GM18505 (cell line): Measurements from ENCODE around the gene SCG5.

Experiments
- ATAC-seq: cut with Tn5 transposase; IDR thresholded peaks from one replicate; pipeline ENCODE4 v1.9.1; 2021; ENCODE audit not compliant: unreplicated experiment
- POLR2A ChIP-seq: IDR thresholded peaks from 4 replicates; pipeline ENCODE4 v1.6.1; 2011; ENCODE audit warnings: borderline replicate concordance; ENCODE audit not compliant: insufficient read depth, insufficient read length; ENCODE audit errors: extremely low read depth

The SCG5 gene

GRCh38 chr15:32732574-32733157 is 91.2 kb downstream of the SCG5 start:
- no peak for ATAC-seq

DNA sequence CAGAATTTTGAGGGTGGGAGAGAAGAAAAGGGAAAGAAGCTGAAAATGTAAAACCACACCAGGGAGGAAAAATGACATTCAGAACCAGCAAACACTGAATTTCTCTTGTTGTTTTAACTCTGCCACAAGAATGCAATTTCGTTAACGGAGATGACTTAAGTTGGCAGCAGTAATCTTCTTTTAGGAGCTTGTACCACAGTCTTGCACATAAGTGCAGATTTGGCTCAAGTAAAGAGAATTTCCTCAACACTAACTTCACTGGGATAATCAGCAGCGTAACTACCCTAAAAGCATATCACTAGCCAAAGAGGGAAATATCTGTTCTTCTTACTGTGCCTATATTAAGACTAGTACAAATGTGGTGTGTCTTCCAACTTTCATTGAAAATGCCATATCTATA is 91.8 kb downstream of the SCG5 start:
- no peak for TF ChIP-seq POLR2A
- ATAC-seq = no peak

More at GRCh38 chr15:32732574-32733157, 91.2 kb downstream of the SCG5 start:
- TF ChIP-seq POLR2A = no peak

DNA sequence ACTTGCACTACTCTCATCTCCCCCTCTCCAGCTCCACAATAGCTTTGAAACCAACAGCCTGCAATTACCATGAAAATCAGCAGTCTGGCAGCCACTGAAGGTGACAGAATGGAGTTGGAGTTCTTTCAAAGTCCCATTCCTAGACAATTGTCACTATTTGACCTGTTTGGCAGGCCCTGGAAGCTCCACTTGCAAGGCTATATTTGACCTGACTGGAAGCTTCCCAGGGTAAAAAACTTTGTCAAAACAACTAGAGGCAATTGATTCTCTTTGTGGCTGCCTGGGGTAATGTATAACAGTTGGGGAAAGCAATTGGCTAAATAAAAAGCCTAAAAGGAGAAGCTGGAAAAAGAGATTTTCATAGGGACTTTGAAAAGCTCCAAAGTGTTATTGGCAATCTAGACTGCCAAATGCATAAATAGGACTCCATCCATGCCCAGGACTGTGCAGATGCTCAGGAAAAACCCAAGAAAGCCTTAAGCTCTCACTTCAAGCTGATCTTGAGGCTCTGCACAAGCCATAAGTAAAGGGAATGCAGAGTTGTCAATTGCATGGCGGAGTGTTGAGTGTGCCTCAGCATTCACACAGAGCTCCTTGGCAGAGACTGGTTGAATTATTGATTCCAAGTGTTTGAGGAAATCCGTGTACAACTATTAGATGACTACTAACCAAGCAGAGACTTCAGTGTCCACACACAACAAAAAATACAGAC is 94.6 kb downstream of the SCG5 start:
- no peak for ATAC-seq
- TF ChIP-seq POLR2A = no peak

DNA sequence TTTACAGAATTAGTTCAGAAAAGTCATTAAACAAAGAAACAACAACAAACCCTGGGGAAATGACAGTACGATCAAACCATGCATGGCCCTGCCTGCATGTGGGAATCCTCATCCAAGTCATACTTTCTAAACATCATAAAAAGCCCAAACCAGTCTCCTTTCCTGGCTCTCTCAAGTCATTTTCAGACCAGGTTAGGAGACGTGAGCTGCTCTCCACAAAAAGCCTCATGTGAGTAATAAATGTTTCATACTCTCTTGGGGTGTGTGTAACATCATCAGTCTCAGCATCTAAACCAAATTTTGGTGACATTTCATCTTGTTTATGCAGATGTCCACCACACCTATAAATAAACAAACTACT is 95.2 kb downstream of the SCG5 start:
- ATAC-seq = no peak
- TF ChIP-seq POLR2A = no peak

GRCh38 chr15:32737304-32737703 is 95.8 kb downstream of the SCG5 start:
- TF ChIP-seq POLR2A = no peak

GRCh38 chr15:32738666-32739065 is 97.2 kb downstream of the SCG5 start:
- ATAC-seq = no peak

More at GRCh38 chr15:32737304-32737703, 95.8 kb downstream of the SCG5 start:
- no peak for ATAC-seq

GRCh38 chr15:32739522-32740063 is 98.1 kb downstream of the SCG5 start:
- no peak for ATAC-seq
- no peak for TF ChIP-seq POLR2A

More at GRCh38 chr15:32738666-32739065, 97.2 kb downstream of the SCG5 start:
- no peak for TF ChIP-seq POLR2A

- no peak for TF ChIP-seq POLR2A
- no peak for ATAC-seq
Observed at GRCh38 chr15:32743411-32744140, 102.1 kb downstream of the SCG5 start.

GRCh38 chr15:32746116-32746857 is 104.8 kb downstream of the SCG5 start:
- ATAC-seq = no peak
- TF ChIP-seq POLR2A = no peak
